Subcutaneous abdominal adipose tissue (tissue), 5 donors: ENCODE measurements around the gene CFAP69.

Source experiments
- H3K27ac ChIP-seq: one replicate; pipeline ENCODE4 v1.7.0; 2013; ENCODE audit warnings: low read depth, mild to moderate bottlenecking, inconsistent platforms, low read length, moderate library complexity
- H3K27me3 ChIP-seq, 5 donors: one replicate each; pipeline ENCODE4 v1.7.0; 2013; ENCODE audit warnings: low read length in 5 of 5, inconsistent platforms in 1 of 5; ENCODE audit not compliant: control insufficient read depth in 5 of 5, insufficient read depth in 4 of 5
- H3K36me3 ChIP-seq, 5 donors: one replicate each; pipeline ENCODE4 v1.7.0; 2013; ENCODE audit warnings: low read length in 5 of 5; ENCODE audit not compliant: control insufficient read depth in 5 of 5, insufficient read depth in 5 of 5
- H3K4me1 ChIP-seq, 5 donors: one replicate each; pipeline ENCODE4 v1.7.0; 2013; ENCODE audit warnings: low read length in 5 of 5, mild to moderate bottlenecking in 3 of 5, moderate library complexity in 1 of 5; ENCODE audit not compliant: control insufficient read depth in 5 of 5, insufficient read depth in 5 of 5
- H3K4me3 ChIP-seq, 5 donors: one replicate each; pipeline ENCODE4 v1.7.0; 2013; ENCODE audit warnings: low read length in 5 of 5, low read depth in 1 of 5
- H3K9ac ChIP-seq, 5 donors: one replicate each; pipeline ENCODE4 v1.7.0; 2013; ENCODE audit warnings: low read length in 5 of 5, mild to moderate bottlenecking in 4 of 5, moderate library complexity in 3 of 5
- H3K9me3 ChIP-seq, 5 donors: one replicate each; pipeline ENCODE4 v1.7.0; 2013; ENCODE audit warnings: low read length in 5 of 5; ENCODE audit not compliant: control insufficient read depth in 5 of 5
- donor health status: healthy.
- donor health status: healthy.
- donor health status: healthy.
- donor health status: healthy.
- donor health status: healthy.

Gene CFAP69

DNA sequence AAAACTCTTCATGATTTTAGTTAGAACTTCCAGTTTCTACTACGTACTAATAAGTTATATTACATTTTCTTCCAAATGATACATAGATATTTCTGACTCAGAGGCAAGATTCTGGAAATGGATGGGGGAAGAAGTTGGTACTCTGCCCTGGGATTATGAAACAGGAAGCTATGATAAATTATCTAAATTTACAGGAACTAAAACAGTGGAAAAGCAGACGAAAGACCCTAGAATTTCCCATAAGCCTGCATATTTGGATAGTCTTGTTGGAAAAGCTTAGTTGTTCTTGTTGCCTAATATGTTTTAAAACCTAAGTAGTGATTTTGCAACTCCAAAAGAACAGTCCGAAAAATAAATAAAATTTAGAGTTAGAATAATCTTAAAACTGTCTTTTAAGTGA, 21.8 kb downstream of the CFAP69 start:
- Histone ChIP-seq H3K27me3 (no peaks in the 10 kb centered on the region), H3K4me3 (peak overlapping the region in 4 of 5 donors; percentile 15 to 51 (median 25)), H3K9me3 (no peaks in the 10 kb centered on the region), H3K4me1 (peaks cover 0 to 18% (median 10%) of the 10 kb centered on the region in 5 donors), H3K27ac (peak overlapping the region; percentile 90), H3K9ac (peak overlapping the region in 4 of 5 donors; percentile 24 to 85 (median 50)), H3K36me3 (no peaks in the 10 kb centered on the region)

DNA sequence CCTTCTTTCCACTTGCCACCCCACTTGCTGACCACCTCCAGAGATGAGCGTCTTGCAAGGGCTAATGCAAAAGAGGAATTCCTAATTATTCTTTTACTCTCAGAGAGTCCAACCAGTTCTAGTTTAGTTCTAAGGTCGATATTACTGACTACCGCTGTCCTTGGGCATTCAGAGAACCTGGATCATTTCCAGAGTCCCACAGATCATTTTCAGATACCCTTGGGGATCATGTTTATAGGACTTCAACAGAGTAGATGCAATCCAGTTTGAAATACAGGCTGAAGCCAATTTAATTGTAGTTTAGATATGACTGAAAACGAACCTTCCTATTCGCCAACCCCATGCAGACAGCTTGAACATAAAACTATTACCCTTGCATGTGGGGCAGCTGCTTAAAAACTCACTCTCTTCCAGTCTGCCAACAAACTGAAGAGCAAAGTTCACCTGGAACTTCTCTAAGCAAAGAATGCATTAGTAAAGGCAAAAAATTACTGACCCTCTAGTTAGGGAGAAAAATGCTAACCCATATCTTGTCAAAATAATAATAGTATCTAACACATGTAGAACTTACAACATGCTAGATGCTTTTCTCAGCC, 22.4 kb downstream of the CFAP69 start:
- Histone ChIP-seq H3K27me3 (no peaks in the 10 kb centered on the region), H3K9me3 (no peaks in the 10 kb centered on the region), H3K36me3 (no peaks in the 10 kb centered on the region), H3K9ac (peak overlapping the region in 4 of 5 donors; percentile 24 to 85 (median 50)), H3K4me3 (peak overlapping the region in 4 of 5 donors; percentile 15 to 51 (median 25)), H3K27ac (peak overlapping the region; percentile 90), H3K4me1 (peaks cover 0 to 22% (median 12%) of the 10 kb centered on the region in 5 donors)

DNA sequence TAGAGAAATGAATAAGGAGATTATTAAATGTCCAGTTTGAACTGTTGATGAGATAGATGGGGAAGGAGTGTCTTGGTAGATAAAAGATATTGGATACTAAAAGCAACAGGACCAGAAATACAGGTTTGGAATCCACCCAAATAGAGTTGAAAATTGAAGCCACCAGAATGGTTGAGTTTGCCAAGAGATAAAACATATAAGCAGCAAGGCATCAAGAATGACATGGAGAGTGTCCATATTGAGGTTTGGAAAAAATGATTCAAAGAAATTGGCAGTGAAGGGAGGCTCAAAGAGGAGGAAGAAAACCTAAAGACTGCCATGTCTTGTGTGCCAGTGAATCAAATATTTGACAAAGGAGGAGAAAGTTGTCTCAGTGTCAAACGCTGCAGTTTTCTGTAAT, 24.2 kb downstream of the CFAP69 start:
- Histone ChIP-seq H3K9ac (no peak overlapping the region), H3K36me3 (no peaks in the 10 kb centered on the region), H3K27ac (peak overlapping the region; percentile 9), H3K4me3 (no peak overlapping the region), H3K4me1 (peaks cover 0 to 32% (median 18%) of the 10 kb centered on the region in 5 donors), H3K9me3 (no peaks in the 10 kb centered on the region), H3K27me3 (no peaks in the 10 kb centered on the region)

- H3K9ac ChIP-seq, result no peak overlapping the region
- H3K9me3 ChIP-seq, result no peaks in the 10 kb centered on the region
- no peaks in the 10 kb centered on the region for H3K27me3 ChIP-seq
- H3K36me3 ChIP-seq, result no peaks in the 10 kb centered on the region
- peak overlapping the region; percentile 35 for H3K27ac ChIP-seq
- H3K4me1 ChIP-seq, result peaks cover 0 to 32% (median 18%) of the 10 kb centered on the region in 5 donors
- no peak overlapping the region for H3K4me3 ChIP-seq
These were observed 25.6 kb downstream of the CFAP69 start for GRCh38 chr7:90270431-90271178.

DNA sequence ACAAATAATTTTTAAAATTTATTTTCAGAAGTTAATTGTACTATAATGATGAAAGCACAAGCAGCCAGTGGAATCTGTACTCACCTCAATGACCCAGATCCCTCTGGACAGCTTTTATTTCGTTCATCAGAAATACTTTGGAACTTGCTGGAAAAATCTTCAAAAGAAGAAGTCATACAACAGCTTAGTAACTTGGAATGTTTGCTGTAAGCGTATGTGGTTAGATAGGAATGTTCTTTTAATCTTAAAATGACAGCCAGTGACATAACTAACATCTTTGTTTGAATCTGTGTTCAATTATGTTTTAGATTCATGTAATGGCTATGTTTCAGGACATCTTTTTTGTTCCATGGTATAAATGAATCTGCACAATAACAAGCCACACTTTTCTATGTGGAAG, 26.8 kb downstream of the CFAP69 start:
- no peaks in the 10 kb centered on the region for H3K27me3 ChIP-seq
- H3K9ac ChIP-seq, result no peak overlapping the region
- H3K4me1 ChIP-seq, result peaks cover 0 to 26% (median 18%) of the 10 kb centered on the region in 5 donors
- peak overlapping the region; percentile 71 for H3K27ac ChIP-seq
- H3K9me3 ChIP-seq, result no peaks in the 10 kb centered on the region
- no peak overlapping the region for H3K4me3 ChIP-seq
- peaks cover 0 to 4% (median 0%) of the 10 kb centered on the region in 5 donors for H3K36me3 ChIP-seq

DNA sequence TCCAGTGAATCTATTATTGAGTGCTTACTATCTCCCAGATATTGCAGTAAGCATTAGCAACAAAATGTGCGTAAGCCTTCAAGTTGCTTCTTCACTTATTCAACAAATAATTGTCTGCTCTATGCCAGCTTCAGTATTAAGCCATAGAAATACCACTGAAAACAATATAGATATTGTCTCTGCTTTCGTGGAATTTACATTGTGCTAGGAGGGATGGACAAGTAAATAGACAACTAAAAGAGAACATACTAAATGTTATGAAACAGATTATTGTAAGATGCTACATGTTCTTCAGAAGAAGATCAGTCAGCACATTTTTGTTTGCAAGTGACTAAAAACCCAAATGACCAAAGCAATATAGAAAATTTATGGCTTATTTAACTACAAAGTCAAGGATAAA, 27.3 kb downstream of the CFAP69 start:
- Histone ChIP-seq H3K4me3 (no peak overlapping the region), H3K9ac (no peak overlapping the region), H3K27me3 (no peaks in the 10 kb centered on the region), H3K9me3 (no peaks in the 10 kb centered on the region), H3K36me3 (peaks cover 0 to 4% (median 0%) of the 10 kb centered on the region in 5 donors), H3K27ac (peak overlapping the region; percentile 71), H3K4me1 (peaks cover 0 to 21% (median 13%) of the 10 kb centered on the region in 5 donors)

- Histone ChIP-seq H3K4me3 (no peak overlapping the region), H3K27me3 (no peaks in the 10 kb centered on the region), H3K36me3 (peaks cover 0 to 10% (median 0%) of the 10 kb centered on the region in 5 donors), H3K9ac (no peak overlapping the region), H3K27ac (peak overlapping the region; percentile 71), H3K4me1 (peaks cover 0 to 14% (median 8%) of the 10 kb centered on the region in 5 donors), H3K9me3 (no peaks in the 10 kb centered on the region)
These were observed 29.2 kb downstream of the CFAP69 start for GRCh38 chr7:90274161-90274560.

GRCh38 chr7:90276033-90276728, 31.2 kb downstream of the CFAP69 start:
- no peak overlapping the region for H3K27ac ChIP-seq
- peaks cover 0 to 10% (median 3%) of the 10 kb centered on the region in 5 donors for H3K36me3 ChIP-seq
- H3K27me3 ChIP-seq, result no peaks in the 10 kb centered on the region
- no peak overlapping the region for H3K9ac ChIP-seq
- H3K4me3 ChIP-seq, result no peak overlapping the region
- peaks cover 0 to 14% (median 8%) of the 10 kb centered on the region in 5 donors for H3K4me1 ChIP-seq
- no peaks in the 10 kb centered on the region for H3K9me3 ChIP-seq

DNA sequence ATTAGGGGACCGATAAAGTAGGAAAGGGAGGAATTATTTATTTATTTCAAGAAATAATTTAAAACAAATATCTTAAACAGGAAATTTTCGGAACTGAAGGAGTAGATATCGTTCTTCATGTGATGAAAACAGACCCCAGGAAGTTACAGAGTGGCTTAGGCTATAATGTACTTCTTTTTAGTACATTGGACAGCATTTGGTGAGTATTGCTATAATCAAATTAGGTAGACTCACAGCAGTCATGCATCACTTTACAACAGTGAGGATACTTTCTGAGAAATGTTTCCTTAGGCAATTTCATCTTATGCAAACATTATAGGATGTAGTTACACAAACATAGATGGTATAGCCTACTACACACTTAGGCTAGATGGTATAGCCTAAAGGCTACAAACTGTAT, 43.2 kb downstream of the CFAP69 start:
- H3K4me1 ChIP-seq, result no peaks in the 10 kb centered on the region
- no peak overlapping the region for H3K27ac ChIP-seq
- H3K36me3 ChIP-seq, result peaks cover 5 to 35% (median 11%) of the 10 kb centered on the region in 5 donors
- H3K9ac ChIP-seq, result no peak overlapping the region
- no peak overlapping the region for H3K4me3 ChIP-seq
- H3K27me3 ChIP-seq, result no peaks in the 10 kb centered on the region
- H3K9me3 ChIP-seq, result no peaks in the 10 kb centered on the region
